Activated CD8-positive, alpha-beta T cell treated with anti-CD3 and anti-CD28 coated beads for 36 hours (primary cell): ENCODE results near the gene ARHGAP22. TPM values are rescaled to one million over a fixed set of nuclear protein-coding genes. Genes with fewer than 3 reads are reported as not detected.

Source experiments
- ATAC-seq: fragments of 200-7000 bp; cut with Tn5 transposase; one replicate; pipeline ENCODE4 v1.10.0; 2021; ENCODE audit warnings: mild to moderate bottlenecking, moderate library complexity
- CTCF ChIA-PET: fragments of 350-600 bp; sonication (Branson Sonifier 250); formaldehyde crosslinking; loops from one replicate; lab custom pipeline; 2021; ENCODE audit warnings: antibody characterized with exemption; lab: Charles Lee
- POLR2A ChIA-PET: fragments of 350-600 bp; sonication (Branson Sonifier 250); formaldehyde crosslinking; loops from one replicate; lab custom pipeline; 2021; ENCODE audit warnings: antibody characterized with exemption; lab: Charles Lee
- DNase-seq: peaks from one replicate; pipeline ENCODE4 v3.0.0-alpha.2; 2020
- H3K27ac Mint-ChIP-seq: one replicate; pipeline ENCODE4 v1.8.0; 2021; ENCODE audit warnings: mild to moderate bottlenecking, mixed read lengths
- H3K27me3 Mint-ChIP-seq: one replicate; pipeline ENCODE4 v1.8.0; 2021; ENCODE audit warnings: mixed read lengths
- H3K36me3 Mint-ChIP-seq: one replicate; pipeline ENCODE4 v1.8.0; 2021; ENCODE audit warnings: low read depth, mixed read lengths
- H3K4me1 Mint-ChIP-seq: one replicate; pipeline ENCODE4 v1.8.0; 2021; ENCODE audit warnings: low read depth, mixed read lengths
- H3K4me3 Mint-ChIP-seq: one replicate; pipeline ENCODE4 v1.8.0; 2021; ENCODE audit warnings: mild to moderate bottlenecking, moderate library complexity, mixed read lengths
- H3K9me3 Mint-ChIP-seq: one replicate; pipeline ENCODE4 v1.8.0; 2021; ENCODE audit warnings: mixed read lengths
- intact Hi-C: fragments of 100-400 bp; cut with micrococcal nuclease; formaldehyde crosslinking; loops from one replicate; pipeline ENCODE4 v1.10.0; 2022
- total RNA-seq, 2 experiments: library from RNA; stranded (reverse); gene quantifications; one replicate each; pipeline ENCODE4 v1.2.3, GENCODE V29; 2021
- TF ChIP-seq, protein P1 (sequence below): fragments of 200-600 bp; IDR thresholded peaks from one replicate; pipeline ENCODE4 v1.8.0; 2022; ENCODE audit warnings: antibody characterized with exemption, mild to moderate bottlenecking

ARHGAP22 gene
- total RNA-seq, 2 experiments from 2014 or later: not detected

DNA sequence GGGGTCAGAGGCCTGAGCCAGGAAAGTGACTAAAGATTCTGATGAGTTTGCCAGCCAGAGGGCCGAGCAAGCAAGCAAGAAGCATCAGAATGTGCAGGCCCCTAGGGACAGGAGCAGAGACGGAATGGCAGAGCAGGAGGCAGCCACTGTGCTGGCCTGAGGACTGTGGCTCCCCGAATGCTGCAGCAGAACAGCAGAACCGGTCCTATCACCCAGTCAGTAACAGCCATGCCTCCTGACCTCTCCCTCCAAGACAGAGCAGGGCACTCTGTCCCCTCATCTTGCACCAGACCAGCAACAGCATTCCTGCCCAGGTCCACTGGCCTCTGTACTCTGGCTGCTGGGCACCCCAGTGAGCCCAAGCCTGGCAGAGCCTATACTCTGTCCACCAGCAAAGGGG, 85.9 kb downstream of the ARHGAP22 start:
- DNase-seq: no peak
- Mint-ChIP-seq H3K4me1 (no peaks in the 10 kb centered on the region), H3K27me3 (peaks cover 19% of the 10 kb centered on the region), H3K36me3 (no peaks in the 10 kb centered on the region), H3K27ac (no peak overlapping the region), H3K9me3 (peaks cover 8% of the 10 kb centered on the region), H3K4me3 (no peak overlapping the region)
- no peak for ATAC-seq
- TF ChIP-seq, protein P1, sequence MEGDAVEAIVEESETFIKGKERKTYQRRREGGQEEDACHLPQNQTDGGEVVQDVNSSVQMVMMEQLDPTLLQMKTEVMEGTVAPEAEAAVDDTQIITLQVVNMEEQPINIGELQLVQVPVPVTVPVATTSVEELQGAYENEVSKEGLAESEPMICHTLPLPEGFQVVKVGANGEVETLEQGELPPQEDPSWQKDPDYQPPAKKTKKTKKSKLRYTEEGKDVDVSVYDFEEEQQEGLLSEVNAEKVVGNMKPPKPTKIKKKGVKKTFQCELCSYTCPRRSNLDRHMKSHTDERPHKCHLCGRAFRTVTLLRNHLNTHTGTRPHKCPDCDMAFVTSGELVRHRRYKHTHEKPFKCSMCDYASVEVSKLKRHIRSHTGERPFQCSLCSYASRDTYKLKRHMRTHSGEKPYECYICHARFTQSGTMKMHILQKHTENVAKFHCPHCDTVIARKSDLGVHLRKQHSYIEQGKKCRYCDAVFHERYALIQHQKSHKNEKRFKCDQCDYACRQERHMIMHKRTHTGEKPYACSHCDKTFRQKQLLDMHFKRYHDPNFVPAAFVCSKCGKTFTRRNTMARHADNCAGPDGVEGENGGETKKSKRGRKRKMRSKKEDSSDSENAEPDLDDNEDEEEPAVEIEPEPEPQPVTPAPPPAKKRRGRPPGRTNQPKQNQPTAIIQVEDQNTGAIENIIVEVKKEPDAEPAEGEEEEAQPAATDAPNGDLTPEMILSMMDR: no peak
- intact Hi-C loops: no loop called here
- ChIA-PET CTCF (no interaction called here), POLR2A (no interaction called here)

DNA sequence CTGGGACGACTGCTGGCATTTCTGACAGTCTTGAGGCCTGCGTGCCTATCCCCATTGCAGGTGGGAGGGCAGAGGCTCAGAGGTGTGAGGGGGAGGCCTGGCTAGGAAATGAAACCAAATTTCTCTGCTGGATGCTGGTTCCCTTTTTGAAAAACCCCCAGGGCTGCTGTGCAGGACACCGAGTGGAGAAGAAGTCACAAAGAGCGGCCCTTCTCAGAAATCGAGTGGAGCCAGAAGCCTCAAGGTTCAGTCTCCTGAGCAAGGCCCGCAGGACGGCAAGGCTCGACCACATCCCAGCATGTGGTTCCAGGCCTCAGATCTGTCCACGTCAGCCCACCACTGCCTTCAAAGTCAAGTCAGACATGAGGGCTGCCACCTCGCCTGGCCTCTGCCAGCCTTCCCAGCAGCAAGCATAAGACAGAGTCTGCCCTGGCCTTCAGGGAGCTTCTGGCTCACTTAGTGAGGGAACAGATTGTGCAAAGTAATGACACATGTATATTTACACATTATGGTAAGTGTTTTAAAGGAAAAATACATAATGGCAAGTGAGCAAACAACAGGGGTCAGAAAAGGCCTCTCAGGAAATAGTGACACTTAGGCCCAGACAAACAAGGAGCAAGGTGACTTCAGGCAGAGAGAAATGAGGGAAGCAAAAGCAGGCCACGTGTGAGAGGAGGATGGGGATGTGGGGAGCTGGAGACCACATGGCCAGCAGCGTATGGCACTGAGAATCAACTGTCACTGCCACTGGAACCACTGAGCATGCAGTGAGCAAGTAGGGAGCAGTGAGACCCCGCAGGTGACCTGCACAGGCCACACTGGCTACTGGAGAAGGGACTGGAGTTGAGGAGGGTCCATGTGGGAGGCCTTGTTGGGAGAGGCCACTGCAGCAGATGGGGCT, 86.7 kb downstream of the ARHGAP22 start:
- CTCF ChIA-PET: no interaction called here
- H3K9me3 Mint-ChIP-seq: peaks cover 10% of the 10 kb centered on the region
- DNase-seq (no peak), ATAC-seq (no peak)
- intact Hi-C loops: no loop called here
- H3K27me3 Mint-ChIP-seq: peaks cover 17% of the 10 kb centered on the region
- POLR2A ChIA-PET: no interaction called here
- H3K36me3 Mint-ChIP-seq: no peaks in the 10 kb centered on the region
- H3K4me1 Mint-ChIP-seq: no peaks in the 10 kb centered on the region
- TF ChIP-seq, protein P1: no peak
- no peak overlapping the region for H3K4me3 Mint-ChIP-seq
- H3K27ac Mint-ChIP-seq: no peak overlapping the region

DNA sequence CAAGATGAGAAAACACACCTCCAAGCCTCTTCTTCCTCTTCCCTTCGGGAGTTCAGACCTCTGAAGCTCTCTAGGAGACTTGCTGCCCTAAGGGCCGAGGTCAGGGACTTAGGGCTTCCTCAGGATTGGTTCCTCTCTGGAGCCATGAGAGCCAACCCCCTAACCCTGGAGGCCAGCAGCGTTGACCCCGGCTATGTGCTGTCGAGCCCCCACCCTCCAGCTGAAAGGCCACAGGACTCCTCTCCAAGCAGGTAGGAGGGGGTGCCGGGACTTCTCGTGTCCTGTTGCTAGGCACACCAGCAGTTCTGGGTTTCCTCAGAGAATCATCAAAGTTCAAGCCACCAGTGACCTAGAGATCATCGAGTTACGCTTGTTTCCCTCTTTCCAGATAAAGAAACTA, 87.4 kb downstream of the ARHGAP22 start:
- H3K4me1 Mint-ChIP-seq: no peaks in the 10 kb centered on the region
- ATAC-seq (no peak), DNase-seq (no peak)
- POLR2A ChIA-PET: no interaction called here
- H3K4me3 Mint-ChIP-seq: no peak overlapping the region
- H3K27me3 Mint-ChIP-seq: peaks cover 11% of the 10 kb centered on the region
- no peaks in the 10 kb centered on the region for H3K36me3 Mint-ChIP-seq
- peaks cover 10% of the 10 kb centered on the region for H3K9me3 Mint-ChIP-seq
- TF ChIP-seq, protein P1: no peak
- intact Hi-C loops: no loop called here
- H3K27ac Mint-ChIP-seq: no peak overlapping the region
- CTCF ChIA-PET: no interaction called here

DNA sequence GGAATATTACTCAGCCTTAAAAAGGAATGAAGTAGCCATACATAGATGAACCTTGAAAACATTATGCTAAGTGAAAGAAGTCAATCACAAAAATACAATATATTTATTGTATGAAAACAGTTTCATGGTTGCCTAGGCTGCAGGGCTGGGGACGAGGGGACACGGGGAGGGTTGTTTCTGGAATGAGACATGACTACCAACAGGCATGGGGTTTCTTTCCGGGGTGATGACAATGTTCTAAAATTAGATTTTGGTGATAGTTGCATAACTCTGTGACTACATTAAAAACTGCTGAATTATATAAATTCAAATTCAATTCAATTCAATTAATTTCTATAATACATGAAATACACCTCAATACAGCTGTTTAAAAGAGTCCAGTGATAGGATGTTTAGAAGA, 88.0 kb downstream of the ARHGAP22 start:
- ATAC-seq (no peak), DNase-seq (no peak)
- Mint-ChIP-seq H3K36me3 (no peaks in the 10 kb centered on the region), H3K4me1 (no peaks in the 10 kb centered on the region), H3K27me3 (peaks cover 7% of the 10 kb centered on the region), H3K27ac (no peak overlapping the region), H3K9me3 (peaks cover 10% of the 10 kb centered on the region), H3K4me3 (no peak overlapping the region)
- intact Hi-C loops: no loop called here
- TF ChIP-seq, protein P1: no peak
- ChIA-PET POLR2A (no interaction called here), CTCF (no interaction called here)

DNA sequence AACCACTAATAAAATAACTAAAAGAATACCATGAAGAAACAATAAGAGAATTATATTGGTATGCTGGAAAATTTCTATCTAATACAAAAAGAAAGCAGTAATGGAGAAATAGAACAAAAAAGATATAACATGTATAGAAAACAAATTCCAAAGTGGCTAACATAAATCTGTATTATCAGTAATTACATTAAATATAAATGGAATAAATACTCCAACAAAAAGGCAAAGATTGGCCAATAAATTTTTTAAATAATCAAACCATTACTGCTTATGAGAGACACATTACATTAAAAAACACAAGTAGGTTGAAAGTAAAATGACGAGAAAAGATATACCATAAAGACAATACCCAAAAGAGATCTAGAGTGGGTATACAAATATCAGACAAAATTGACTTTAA, 90.0 kb downstream of the ARHGAP22 start:
- Mint-ChIP-seq H3K27me3 (peaks cover 1% of the 10 kb centered on the region), H3K27ac (no peak overlapping the region), H3K4me3 (no peak overlapping the region), H3K4me1 (no peaks in the 10 kb centered on the region), H3K36me3 (no peaks in the 10 kb centered on the region), H3K9me3 (peaks cover 10% of the 10 kb centered on the region)
- intact Hi-C loops: no loop called here
- POLR2A ChIA-PET: no interaction called here
- no peak for DNase-seq
- TF ChIP-seq, protein P1: no peak
- no peak for ATAC-seq
- CTCF ChIA-PET: no interaction called here
